Measurements from ENCODE around the gene DYNC2H1. TPM values are rescaled to one million over a fixed set of nuclear protein-coding genes. Genes with fewer than 3 reads are reported as not detected.

Gene DYNC2H1
- total RNA-seq, 1 donor from 2014 or later = 22.1 TPM

- no peak for TF ChIP-seq CTCF (IDR thresholded peaks at IDR 0.05)
- DNase-seq (no peak), ATAC-seq (no peak)
- Histone ChIP-seq H3K27ac (no peak overlapping the region), H3K4me3 (no peak overlapping the region), H3K4me1 (no peaks in the 10 kb centered on the region), H3K9me3 (no peaks in the 10 kb centered on the region), H3K27me3 (ENCODE audit: low read depth) (no peaks in the 10 kb centered on the region), H3K36me3 (no peaks in the 10 kb centered on the region)
- intact Hi-C loops (cut with DNase I) = no loop called here
Measured at GRCh38 chr11:103528596-103528995, 419.4 kb downstream of the DYNC2H1 start.

- Histone ChIP-seq H3K27me3 (ENCODE audit: low read depth) (no peaks in the 10 kb centered on the region), H3K27ac (no peak overlapping the region), H3K36me3 (no peaks in the 10 kb centered on the region), H3K4me3 (no peak overlapping the region), H3K9me3 (no peaks in the 10 kb centered on the region), H3K4me1 (no peaks in the 10 kb centered on the region)
- intact Hi-C loops (cut with DNase I) = no loop called here
- DNase-seq (no peak), ATAC-seq (no peak)
- no peak for TF ChIP-seq CTCF (IDR thresholded peaks at IDR 0.05)
Measured at GRCh38 chr11:103529181-103529684, 420.0 kb downstream of the DYNC2H1 start.

Other genes starting within 250 kb of the DYNC2H1 start
- 0.27 TPM for gene MMP12, start 234.4 kb upstream of the DYNC2H1 start, total RNA-seq
- not detected for gene MMP13, start 153.7 kb upstream of the DYNC2H1 start, total RNA-seq
- 18.1 TPM for gene DCUN1D5, start 17.3 kb upstream of the DYNC2H1 start, total RNA-seq

Data from lower lobe of right lung (tissue), 2 donors.